Measurements from ENCODE around the gene OR6J1. TPM values are rescaled to one million over a fixed set of nuclear protein-coding genes. Genes with fewer than 3 reads are reported as not detected.
"Not testable (repeated sequence)": the region's sequence is repeated elsewhere in the genome, so short reads cannot be mapped to it uniquely, and the experiment has no call there.

The OR6J1 gene
- not detected for total RNA-seq

- ATAC-seq, result peak; percentile 38
These were observed at the start of gene OR6J1 for GRCh38 chr14:22644305-22644635. OR6J1 (minus strand) TSS chr14:22644352; CDS start chr14:22634811, 9,541 bp downstream.

GRCh38 chr14:22692194-22692593 is 48.0 kb upstream of the OR6J1 start:
- ATAC-seq (no peak), DNase-seq (ENCODE audit: low spot score) (no peak)

More at GRCh38 chr14:22644305-22644635, at the start of gene OR6J1:
- DNase-seq (ENCODE audit: low spot score), result no peak

- ATAC-seq, result no peak
These were observed 47.0 kb upstream of the OR6J1 start for GRCh38 chr14:22691171-22691570.

DNA sequence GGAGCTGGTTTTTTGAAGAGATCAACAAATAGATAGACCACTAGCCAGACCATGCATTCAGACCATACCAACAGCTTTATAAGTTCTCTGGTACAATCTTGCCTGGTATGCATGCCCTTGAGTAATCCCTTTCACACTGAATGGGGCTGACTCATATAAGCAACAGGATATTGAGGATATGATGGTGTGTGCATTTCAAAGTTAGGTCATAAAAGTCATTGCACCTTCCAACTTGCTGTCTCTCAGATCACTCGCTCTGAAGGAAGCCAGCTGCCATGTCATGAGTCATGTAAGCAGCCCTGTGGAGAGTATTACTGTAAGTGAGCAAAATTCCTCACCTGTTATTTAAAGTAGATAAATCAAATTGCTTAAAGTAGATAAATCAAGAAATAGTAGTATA is 45.0 kb upstream of the OR6J1 start:
- DNase-seq (ENCODE audit: low spot score) (no peak), ATAC-seq (no peak)

More at GRCh38 chr14:22691171-22691570, 47.0 kb upstream of the OR6J1 start:
- DNase-seq (ENCODE audit: low spot score), result no peak

GRCh38 chr14:22687969-22688368 is 43.8 kb upstream of the OR6J1 start:
- DNase-seq (ENCODE audit: low spot score); ATAC-seq: not testable (repeated sequence)

DNA sequence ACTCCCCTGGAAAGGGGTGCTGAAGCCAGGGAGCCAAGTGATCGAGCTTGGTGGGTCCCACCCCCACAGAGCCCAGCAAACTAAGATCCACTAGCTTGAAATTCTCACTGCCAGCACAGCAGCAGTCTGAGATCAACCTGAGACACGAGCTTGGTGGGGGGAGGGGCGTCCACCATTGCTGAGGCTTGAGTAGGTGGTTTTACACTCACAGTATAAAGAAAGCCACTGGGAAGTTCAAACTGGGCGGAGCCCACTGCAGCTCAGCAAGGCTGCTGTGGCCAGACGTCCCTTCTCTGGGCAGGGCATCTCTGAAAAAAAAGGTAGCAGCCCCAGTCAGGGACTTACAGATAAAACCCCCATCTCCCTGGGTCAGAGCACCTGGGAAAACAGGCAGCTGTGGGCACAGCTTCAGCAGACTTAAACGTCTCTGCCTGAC is 42.0 kb upstream of the OR6J1 start:
- ATAC-seq; DNase-seq (ENCODE audit: low spot score): not testable (repeated sequence)

DNA sequence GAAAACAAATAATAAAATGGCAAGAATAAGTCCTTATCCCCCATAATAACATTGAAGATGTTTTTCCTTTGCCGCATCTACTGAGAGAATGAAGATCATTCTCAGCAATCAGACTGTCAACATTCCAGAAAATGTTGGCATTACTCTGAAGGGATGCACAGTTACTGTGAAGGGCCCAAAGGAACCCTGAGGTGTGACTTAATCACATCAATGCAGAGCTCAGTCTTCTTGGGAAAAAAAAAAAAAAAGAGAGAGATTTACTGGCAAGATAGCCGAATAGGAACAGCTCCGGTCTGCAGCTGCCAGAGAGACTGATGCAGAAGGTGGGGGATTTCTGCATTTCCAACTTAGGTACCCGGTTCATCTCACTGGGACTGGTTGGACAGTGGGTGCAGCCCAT is 41.3 kb upstream of the OR6J1 start:
- ATAC-seq (no peak), DNase-seq (ENCODE audit: low spot score) (no peak)

DNA sequence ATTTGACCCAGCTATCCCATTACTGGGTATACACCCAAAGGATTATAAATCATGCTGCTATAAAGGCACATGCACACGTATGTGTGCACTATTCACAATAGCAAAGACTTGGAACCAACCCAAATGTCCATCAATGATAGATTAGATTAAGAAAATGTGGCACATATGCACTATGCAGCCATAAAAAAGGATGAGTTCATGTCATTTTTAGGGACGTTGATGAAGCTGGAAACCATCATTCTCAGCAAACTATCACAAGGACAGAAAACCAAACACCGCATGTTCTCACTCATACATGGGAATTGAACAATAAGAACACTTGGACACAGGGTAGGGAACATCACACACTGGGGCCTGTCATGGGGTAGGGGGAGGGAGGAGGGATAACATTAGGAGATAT is 39.3 kb upstream of the OR6J1 start:
- ATAC-seq; DNase-seq (ENCODE audit: low spot score): not testable (repeated sequence)

DNA sequence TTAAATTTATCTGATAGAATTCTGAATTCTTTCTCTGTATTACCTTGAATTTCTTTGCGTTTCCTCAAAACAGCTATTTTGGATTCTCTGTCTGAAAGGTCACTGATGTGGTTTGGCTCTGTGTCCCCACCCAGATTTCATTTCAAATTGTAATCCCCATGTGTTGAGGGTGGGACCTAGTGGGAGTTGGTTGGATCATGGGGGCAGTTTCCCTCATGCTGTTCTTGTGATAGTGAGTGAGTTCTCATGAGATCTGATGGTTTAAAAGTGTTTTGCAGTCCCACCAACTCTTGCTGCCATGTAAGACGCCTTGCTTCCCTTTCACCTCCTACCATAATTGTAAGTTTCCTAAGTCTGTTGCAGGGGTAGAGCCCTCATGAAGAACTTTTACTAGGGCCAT is 34.1 kb upstream of the OR6J1 start:
- no peak for ATAC-seq
- DNase-seq (ENCODE audit: low spot score), result no peak

- ATAC-seq; DNase-seq (ENCODE audit: low spot score): not testable (repeated sequence)
These were observed 33.4 kb upstream of the OR6J1 start for GRCh38 chr14:22677551-22677950.

DNA sequence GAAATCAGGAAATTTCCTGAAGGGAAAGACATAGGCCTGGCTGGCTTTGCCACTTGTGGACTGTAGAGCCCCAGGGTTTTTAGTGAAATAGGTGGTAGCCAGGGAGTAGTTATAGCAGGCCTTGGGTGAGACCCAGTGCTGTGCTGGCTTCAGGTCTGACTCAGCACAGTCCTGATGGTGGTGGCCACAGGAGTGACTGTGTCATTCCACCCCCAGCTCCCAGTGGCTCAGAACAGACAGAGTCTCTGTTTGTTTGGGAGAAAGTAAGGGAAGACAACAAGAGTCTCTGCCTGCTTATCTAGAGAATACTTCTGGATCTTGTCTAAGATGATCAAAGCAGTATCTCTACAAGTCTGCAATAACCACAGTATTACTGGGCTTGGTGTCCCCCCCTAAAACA is 27.5 kb upstream of the OR6J1 start:
- ATAC-seq (no peak), DNase-seq (ENCODE audit: low spot score) (no peak)

- ATAC-seq (no peak), DNase-seq (ENCODE audit: low spot score) (no peak)
These were observed 24.7 kb upstream of the OR6J1 start for GRCh38 chr14:22668863-22669262.

GRCh38 chr14:22668417-22668816 is 24.3 kb upstream of the OR6J1 start:
- no peak for ATAC-seq
- DNase-seq (ENCODE audit: low spot score), result no peak

DNA sequence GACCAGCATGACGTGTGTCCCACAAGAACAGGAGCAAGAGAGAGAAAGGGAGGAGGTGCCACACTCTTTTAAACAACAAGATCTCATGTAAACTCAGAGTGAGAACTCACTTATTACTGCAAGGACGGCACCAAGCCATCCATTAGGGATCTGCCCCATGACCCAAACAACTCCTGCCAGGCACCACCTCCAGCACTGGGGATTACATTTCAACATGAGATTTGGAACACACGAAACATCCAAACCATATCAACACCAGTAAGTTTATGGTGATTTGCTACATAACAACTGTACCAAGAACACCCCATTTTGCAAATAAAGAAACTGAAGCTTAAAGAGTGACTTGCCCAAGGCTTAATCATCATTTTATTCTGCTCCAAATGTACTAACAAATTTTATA is 23.7 kb upstream of the OR6J1 start:
- ATAC-seq, result no peak
- no peak for DNase-seq (ENCODE audit: low spot score)

DNA sequence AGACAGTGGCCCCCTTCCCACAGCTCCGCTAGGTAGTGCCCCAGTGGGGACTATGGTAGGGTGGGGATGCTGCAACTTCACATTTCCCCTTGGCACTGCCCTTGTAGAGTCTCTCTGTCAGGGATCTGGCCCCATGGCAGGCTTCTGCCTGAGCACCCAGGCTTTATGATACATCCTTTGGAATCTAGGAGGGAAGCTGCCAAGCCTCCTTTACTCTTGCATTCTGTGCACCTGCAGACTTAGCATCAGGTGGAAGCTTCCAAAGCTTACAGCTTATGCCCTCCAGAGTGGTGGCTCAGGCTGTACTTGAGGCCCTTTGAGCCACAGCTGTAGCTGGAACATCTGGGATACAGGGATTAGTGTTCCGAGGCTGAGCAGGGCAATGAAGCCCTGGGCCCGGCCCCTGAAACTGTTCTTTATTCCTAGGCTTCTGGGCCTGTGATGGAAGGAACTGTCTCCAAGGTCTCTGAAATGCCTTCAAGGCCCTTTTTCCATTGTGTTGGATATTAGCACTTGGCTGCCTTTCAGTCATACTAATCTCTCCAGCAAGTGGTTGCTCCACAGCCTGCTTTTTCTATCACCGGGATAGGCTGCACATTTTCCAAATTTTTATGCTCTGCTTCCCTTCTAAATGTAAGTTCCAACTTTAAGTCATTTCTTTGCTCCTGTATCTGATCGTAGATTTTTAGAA is 22.2 kb upstream of the OR6J1 start:
- no peak for ATAC-seq
- DNase-seq (ENCODE audit: low spot score), result no peak

DNA sequence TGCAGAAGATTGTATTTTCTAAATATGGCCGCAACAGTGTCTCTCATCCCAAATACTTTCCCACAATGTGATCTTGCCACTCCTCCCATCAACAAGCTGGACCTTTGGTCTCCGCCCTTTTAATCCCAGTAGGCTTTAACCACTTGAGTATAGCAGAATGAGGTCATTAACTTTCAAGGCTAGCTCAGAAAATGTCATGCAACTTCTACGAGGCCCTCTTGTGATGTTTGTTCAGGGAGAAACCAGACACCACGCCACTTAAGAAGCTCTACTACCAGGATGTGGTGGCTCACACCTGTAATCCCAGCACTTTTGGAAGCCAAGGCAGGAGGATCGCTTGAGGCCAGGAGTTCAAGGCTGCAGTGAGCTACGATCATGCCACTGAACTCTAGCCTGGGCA is 20.1 kb upstream of the OR6J1 start:
- DNase-seq (ENCODE audit: low spot score), result no peak

GRCh38 chr14:22660654-22661053 is 16.5 kb upstream of the OR6J1 start:
- DNase-seq (ENCODE audit: low spot score) (no peak), ATAC-seq (no peak)

More for the DNA sequence above, 20.1 kb upstream of the OR6J1 start:
- ATAC-seq, result no peak

DNA sequence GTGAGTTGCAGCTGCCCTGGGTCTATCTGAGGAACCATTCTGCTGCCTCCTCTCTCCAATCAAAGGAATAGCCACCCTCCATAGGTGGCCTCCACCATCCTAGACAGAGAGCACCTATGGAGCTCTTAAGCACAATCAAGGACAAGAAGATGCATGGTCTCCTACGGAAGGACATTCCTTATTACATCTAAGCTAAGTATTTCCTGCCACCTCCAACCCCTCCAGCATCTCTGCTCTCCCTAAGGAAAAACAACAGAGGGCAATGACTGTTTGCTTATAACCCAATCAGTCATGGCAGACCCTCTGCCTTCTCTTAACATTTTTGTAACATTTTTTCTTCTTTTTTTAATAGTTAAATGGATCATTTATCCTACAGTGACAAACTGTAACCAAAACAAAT is 14.8 kb upstream of the OR6J1 start:
- DNase-seq (ENCODE audit: low spot score) (no peak), ATAC-seq (no peak)

- no peak for DNase-seq (ENCODE audit: low spot score)
- peak; percentile 52 for ATAC-seq
These were observed 13.7 kb upstream of the OR6J1 start for GRCh38 chr14:22657861-22658260.

DNA sequence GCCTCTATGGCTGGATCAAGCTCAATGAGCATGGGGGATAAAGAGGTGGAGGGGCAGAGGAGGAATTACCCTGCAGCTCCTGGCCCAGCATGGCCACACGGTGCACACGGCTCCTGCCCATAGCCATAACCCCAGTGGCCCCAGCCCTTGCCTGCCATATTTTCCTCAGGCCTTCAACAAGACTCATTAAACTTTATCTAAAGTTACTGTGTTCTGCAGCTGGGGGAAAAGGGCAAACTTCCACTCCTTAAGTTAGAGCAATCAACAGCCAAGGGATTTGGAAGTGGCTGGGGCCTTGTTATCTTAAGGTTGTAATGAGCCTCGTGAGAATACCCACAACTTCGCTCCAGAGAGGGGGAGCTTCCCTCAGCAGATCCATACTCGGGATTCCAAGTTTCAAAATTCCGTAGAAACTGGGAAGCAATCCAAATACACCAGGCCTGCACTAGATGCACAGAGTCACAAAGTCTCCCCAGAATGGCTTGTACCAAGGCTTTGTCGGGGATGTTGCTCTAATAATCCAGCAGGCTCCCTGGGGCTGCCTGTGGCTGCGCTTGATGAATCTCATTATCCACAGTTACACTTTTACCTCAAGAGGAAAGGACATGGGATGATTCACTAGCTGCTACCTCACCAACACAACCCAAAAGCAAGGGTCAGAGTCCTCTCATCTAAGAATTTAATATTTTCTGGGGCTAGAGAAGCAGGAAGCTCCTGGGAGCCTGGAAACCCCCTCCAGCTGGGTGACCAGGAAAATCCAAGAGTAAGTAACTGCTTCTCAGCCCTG is 13.0 kb upstream of the OR6J1 start:
- ATAC-seq, result no peak

GRCh38 chr14:22656226-22656625 is 12.1 kb upstream of the OR6J1 start:
- ATAC-seq, result no peak
- no peak for DNase-seq (ENCODE audit: low spot score)

More for the DNA sequence above, 13.0 kb upstream of the OR6J1 start:
- DNase-seq (ENCODE audit: low spot score), result no peak

- ATAC-seq (peak; percentile 99), DNase-seq (ENCODE audit: low spot score) (peak; percentile 64)
These were observed 9.0 kb upstream of the OR6J1 start for GRCh38 chr14:22653012-22653621.
